HepG2 (cell line): ENCODE results near the gene PMM2. TPM values are rescaled to one million over a fixed set of nuclear protein-coding genes. Genes with fewer than 3 reads are reported as not detected.
A peak's percentile ranks its signal among the peaks of the same experiment; 100 is the strongest.

Experiments
- BORCS8-MEF2B ChIP-seq: sonication (generic); formaldehyde crosslinking; IDR thresholded peaks from 2 replicates; pipeline ENCODE4 v1.8.0; 2022; ENCODE audit warnings: mild to moderate bottlenecking, missing genetic modification reagents
- HMGXB4 ChIP-seq, 2 experiments: sonication (generic) in 1 of 2; formaldehyde crosslinking in 1 of 2; IDR thresholded peaks; 2 replicates each; pipeline versions ENCODE4 v1.4.0 to v1.6.1; 2018 to 2020; ENCODE audit warnings: missing genetic modification reagents in 2 of 2, borderline replicate concordance in 1 of 2, low read depth in 1 of 2, mild to moderate bottlenecking in 1 of 2, missing biosample characterization in 1 of 2
- HOMEZ ChIP-seq: IDR thresholded peaks from 2 replicates; pipeline ENCODE4 v1.6.1; 2016; ENCODE audit warnings: low read depth
- MATR3 ChIP-seq: sonication (generic); formaldehyde crosslinking; IDR thresholded peaks from 2 replicates; pipeline ENCODE4 v1.4.0; 2020; ENCODE audit warnings: missing genetic modification reagents
- MBD4 ChIP-seq: IDR thresholded peaks from 2 replicates; pipeline ENCODE4 v1.6.1; 2012; ENCODE audit warnings: low read length, inconsistent platforms, borderline replicate concordance
- NRL ChIP-seq: sonication (generic); formaldehyde crosslinking; IDR thresholded peaks from 2 replicates; pipeline ENCODE4 v1.5.0; 2020; ENCODE audit warnings: missing genetic modification reagents, mild to moderate bottlenecking, moderate library complexity, borderline replicate concordance
- ONECUT2 ChIP-seq: sonication (generic); formaldehyde crosslinking; IDR thresholded peaks from 2 replicates; pipeline ENCODE4 v1.4.0; 2020; ENCODE audit warnings: missing genetic modification reagents
- PCBP2 ChIP-seq: fragments of 200-400 bp; formaldehyde crosslinking; optimal IDR thresholded peaks from 2 replicates; pipeline ENCODE3; 2018; ENCODE audit warnings: low read length, low read depth; ENCODE audit not compliant: poor library complexity, severe bottlenecking
- SALL1 ChIP-seq: sonication (generic); formaldehyde crosslinking; IDR thresholded peaks from 2 replicates; pipeline ENCODE4 v1.8.0; 2022; ENCODE audit warnings: mild to moderate bottlenecking, missing genetic modification reagents
- ZBTB10 ChIP-seq: sonication (generic); formaldehyde crosslinking; IDR thresholded peaks from 2 replicates; pipeline ENCODE4 v1.4.0; 2020; ENCODE audit warnings: missing genetic modification reagents, borderline replicate concordance
- ZHX2 ChIP-seq, 2 experiments: sonication (generic) in 1 of 2; formaldehyde crosslinking in 1 of 2; IDR thresholded peaks; 2 replicates each; pipeline versions ENCODE4 v1.6.1 to v1.9.0; 2014 to 2022; ENCODE audit warnings: antibody characterized with exemption in 1 of 2, borderline replicate concordance in 1 of 2, inconsistent platforms in 1 of 2, low read depth in 1 of 2, missing genetic modification reagents in 1 of 2
- ZNF530 ChIP-seq: sonication (generic); formaldehyde crosslinking; IDR thresholded peaks from 2 replicates; pipeline ENCODE4 v1.5.0; 2020; ENCODE audit warnings: low read depth, mild to moderate bottlenecking, missing genetic modification reagents
- ZNF816 ChIP-seq: sonication (generic); formaldehyde crosslinking; IDR thresholded peaks from 2 replicates; pipeline ENCODE4 v1.8.0; 2022; ENCODE audit warnings: missing genetic modification reagents, mild to moderate bottlenecking, borderline replicate concordance
- ZNF850 ChIP-seq: sonication (generic); formaldehyde crosslinking; conservative IDR thresholded peaks from 2 replicates; pipeline ENCODE4 v1.9.0; 2021; ENCODE audit warnings: mild to moderate bottlenecking, missing genetic modification reagents
- ZNF879 ChIP-seq: sonication (generic); formaldehyde crosslinking; IDR thresholded peaks from 2 replicates; pipeline ENCODE4 v1.8.1; 2023; ENCODE audit warnings: missing genetic modification reagents
- polyA plus RNA-seq, 8 experiments: library from polyadenylated mRNA; depleted of rRNA in 3 of 8; stranded (reverse) in 7 of 8; unstranded in 1 of 8; fragments of >200 nt; fragmentation: Illumina TruSeq in 4 of 8; extraction: Trizol in 4 of 8; gene quantifications; 2 replicates each; pipeline versions ENCODE4 v1.2.1 to v1.2.3, GENCODE V29; 2011 to 2016; ENCODE audit warnings: low read depth in 4 of 8, missing spikeins in 1 of 8, mixed read lengths in 1 of 8; ENCODE audit not compliant: insufficient read depth in 1 of 8
- total RNA-seq, 5 experiments: library from RNA; depleted of rRNA; stranded (reverse); fragments of >200 nt; fragmentation: Illumina TruSeq; extraction: Trizol; gene quantifications; 2 replicates each; pipeline ENCODE4 v1.2.3, GENCODE V29; 2016; ENCODE audit warnings: low read depth in 1 of 5

PMM2 gene
- total and polyA plus RNA-seq, 2 of the 13 experiments (the other 11 are each of a cell fraction or from before 2014, with no cell fraction given): 52.2 to 93.7 TPM

GRCh38 chr16:8863594-8864424 is 66.2 kb downstream of the PMM2 start (continued):
- TF ChIP-seq ZBTB10 (CRISPR knock-in tag) (peak; percentile 99), ZHX2 (IDR thresholded peaks at IDR 0.05; ENCODE audit: low read depth) (peak; percentile 66; the same call in 1 of the 2 replicates), ZHX2 (CRISPR knock-in tag; IDR thresholded peaks at IDR 0.05; ENCODE audit: borderline replicate concordance) (peak; percentile 48; the same call in 1 of the 2 replicates), HMGXB4 (CRISPR knock-in tag; IDR thresholded peaks at IDR 0.05; ENCODE audit: borderline replicate concordance in 1 of 2, low read depth in 1 of 2) (peak; percentile 92 to 98), NRL (peak; percentile 77), MBD4 (no peak), BORCS8-MEF2B (peak; percentile 97), ZNF850 (CRISPR knock-in tag) (0 out of 2 replicates have a peak, but pooled peaks have one; percentile 50), PCBP2 (no peak), ZNF879 (CRISPR knock-in tag) (peak; percentile 18; the same call in 1 of the 2 replicates), MATR3 (peak; percentile 67; the same call in 1 of the 2 replicates), ZNF530 (CRISPR knock-in tag) (no peak), ZNF816 (peak; percentile 98), HOMEZ (CRISPR knock-in tag) (peak; percentile 53; the same call in 1 of the 2 replicates), ONECUT2 (CRISPR knock-in tag) (no peak), SALL1 (peak; percentile 99)
